DOHH2 (cell line): ENCODE results near the gene HNRNPM.

Experiments
- H3F3A ChIP-seq: fragments of 200-600 bp; sonication (generic), shearing (Covaris generic); 2 replicates; pipeline ENCODE4 v1.6.0; 2016; ENCODE audit warnings: antibody characterized with exemption, mild to moderate bottlenecking; ENCODE audit not compliant: control insufficient read depth, insufficient read depth
- H3K27ac ChIP-seq: fragments of 200-600 bp; sonication (generic); 2 replicates; pipeline ENCODE4 v1.5.1; 2014; ENCODE audit warnings: low read depth, mild to moderate bottlenecking, low read length, moderate library complexity
- H3K27me3 ChIP-seq: fragments of 200-600 bp; sonication (generic); 2 replicates; pipeline ENCODE4 v1.6.1; 2014; ENCODE audit warnings: mild to moderate bottlenecking, low read length, mixed read lengths; ENCODE audit not compliant: control insufficient read depth
- H3K36me3 ChIP-seq: fragments of 200-600 bp; sonication (generic); 2 replicates; pipeline ENCODE4 v1.6.1; 2014; ENCODE audit warnings: mild to moderate bottlenecking, low read length, moderate library complexity, mixed read lengths; ENCODE audit not compliant: control insufficient read depth
- H3K4me1 ChIP-seq: fragments of 200-600 bp; sonication (generic); 2 replicates; pipeline ENCODE4 v1.6.1; 2014; ENCODE audit warnings: mild to moderate bottlenecking, low read length, mixed read lengths; ENCODE audit not compliant: control insufficient read depth
- H3K4me2 ChIP-seq: fragments of 200-600 bp; sonication (generic); 2 replicates; pipeline ENCODE4 v1.6.0; 2014; ENCODE audit warnings: mild to moderate bottlenecking, low read length, moderate library complexity
- H3K4me3 ChIP-seq: fragments of 200-600 bp; sonication (generic); 2 replicates; pipeline ENCODE4 v1.5.1; 2014; ENCODE audit warnings: mild to moderate bottlenecking, low read length, mixed read lengths
- H3K79me2 ChIP-seq: fragments of 200-600 bp; sonication (generic); 2 replicates; pipeline ENCODE4 v1.6.1; 2014; ENCODE audit warnings: mild to moderate bottlenecking, low read length, mixed read lengths; ENCODE audit not compliant: control insufficient read depth
- H3K9me2 ChIP-seq: fragments of 200-600 bp; sonication (generic); replicated peaks from 2 replicates; pipeline ENCODE4 v1.6.1; 2014; ENCODE audit warnings: mild to moderate bottlenecking, low read length, mixed read lengths; ENCODE audit not compliant: control insufficient read depth
- H3K9me3 ChIP-seq: fragments of 200-600 bp; sonication (generic); 2 replicates; pipeline ENCODE4 v1.6.1; 2014; ENCODE audit warnings: antibody characterized with exemption, low read length, mixed read lengths; ENCODE audit not compliant: control insufficient read depth, insufficient read depth
- H4K20me1 ChIP-seq: fragments of 200-600 bp; sonication (generic); 2 replicates; pipeline ENCODE4 v1.6.0; 2014; ENCODE audit warnings: low read depth, mild to moderate bottlenecking, antibody characterized with exemption, low read length, moderate library complexity; ENCODE audit not compliant: control insufficient read depth, insufficient read depth
- EZH2phosphoT487 ChIP-seq: fragments of 200-600 bp; sonication (generic); IDR thresholded peaks from 2 replicates; pipeline ENCODE4 v1.6.1; 2017; ENCODE audit warnings: borderline replicate concordance, mild to moderate bottlenecking, antibody characterized with exemption, low read length, moderate library complexity, mixed read lengths
- TF ChIP-seq, protein P1 (sequence below): fragments of 200-600 bp; sonication (generic); IDR thresholded peaks from one replicate; pipeline ENCODE4 v1.5.1; 2014; ENCODE audit warnings: antibody characterized with exemption, mild to moderate bottlenecking, low read depth, low read length; ENCODE audit not compliant: poor library complexity, severe bottlenecking

HNRNPM gene

DNA sequence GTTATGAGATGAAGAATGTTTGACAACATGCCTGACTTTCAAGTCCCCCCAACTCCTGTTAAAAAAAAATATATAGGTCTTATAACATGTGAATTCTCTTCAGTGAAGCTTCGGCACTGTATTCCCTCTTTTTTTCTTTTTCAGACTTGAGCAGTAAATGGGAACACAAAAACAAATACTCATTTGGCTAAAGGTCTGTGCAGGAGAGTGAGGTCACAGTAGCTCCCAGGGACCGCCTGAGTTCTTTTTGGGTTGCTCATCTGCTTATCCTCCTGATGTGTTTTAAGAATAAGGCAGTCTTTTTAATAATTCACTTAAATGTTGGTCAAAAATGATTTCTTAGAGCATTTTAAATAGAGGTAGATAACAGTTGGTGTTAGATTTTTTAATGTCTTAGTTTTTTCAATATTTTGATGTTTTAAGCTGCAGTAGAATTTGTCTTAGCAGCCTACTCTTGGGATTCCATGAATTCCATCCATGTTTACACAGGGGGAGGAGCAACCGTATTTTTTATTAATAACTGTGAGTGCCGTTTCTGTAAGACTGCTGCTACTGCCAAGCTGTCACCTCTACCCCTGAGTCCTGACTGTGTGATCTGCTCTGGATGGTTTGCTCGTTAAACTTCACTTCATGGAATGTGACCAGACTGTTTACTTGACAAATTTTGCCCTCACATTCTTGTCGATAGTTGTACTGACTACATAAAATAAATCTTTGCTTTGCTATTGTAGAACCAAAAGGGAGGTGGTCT lies 14.9 kb downstream of the HNRNPM start:
- peaks cover 39% of the 10 kb centered on the region; the same call in 1 of the 2 replicates for H4K20me1 ChIP-seq
- no peak overlapping the region for H3K4me3 ChIP-seq
- H3K4me1 ChIP-seq: peaks cover 12% of the 10 kb centered on the region
- no peaks in the 10 kb centered on the region for H3K27me3 ChIP-seq
- no peak overlapping the region for H3K27ac ChIP-seq
- H3K9me3 ChIP-seq: no peaks in the 10 kb centered on the region
- no peak overlapping the region for H3K4me2 ChIP-seq
- peaks cover 97% of the 10 kb centered on the region for H3K79me2 ChIP-seq
- H3K36me3 ChIP-seq: peaks cover 100% of the 10 kb centered on the region
- H3F3A ChIP-seq: no peaks in the 10 kb centered on the region
- TF ChIP-seq, protein P1, sequence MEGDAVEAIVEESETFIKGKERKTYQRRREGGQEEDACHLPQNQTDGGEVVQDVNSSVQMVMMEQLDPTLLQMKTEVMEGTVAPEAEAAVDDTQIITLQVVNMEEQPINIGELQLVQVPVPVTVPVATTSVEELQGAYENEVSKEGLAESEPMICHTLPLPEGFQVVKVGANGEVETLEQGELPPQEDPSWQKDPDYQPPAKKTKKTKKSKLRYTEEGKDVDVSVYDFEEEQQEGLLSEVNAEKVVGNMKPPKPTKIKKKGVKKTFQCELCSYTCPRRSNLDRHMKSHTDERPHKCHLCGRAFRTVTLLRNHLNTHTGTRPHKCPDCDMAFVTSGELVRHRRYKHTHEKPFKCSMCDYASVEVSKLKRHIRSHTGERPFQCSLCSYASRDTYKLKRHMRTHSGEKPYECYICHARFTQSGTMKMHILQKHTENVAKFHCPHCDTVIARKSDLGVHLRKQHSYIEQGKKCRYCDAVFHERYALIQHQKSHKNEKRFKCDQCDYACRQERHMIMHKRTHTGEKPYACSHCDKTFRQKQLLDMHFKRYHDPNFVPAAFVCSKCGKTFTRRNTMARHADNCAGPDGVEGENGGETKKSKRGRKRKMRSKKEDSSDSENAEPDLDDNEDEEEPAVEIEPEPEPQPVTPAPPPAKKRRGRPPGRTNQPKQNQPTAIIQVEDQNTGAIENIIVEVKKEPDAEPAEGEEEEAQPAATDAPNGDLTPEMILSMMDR: no peak
- no peak for TF ChIP-seq EZH2phosphoT487
- no peaks in the 10 kb centered on the region for H3K9me2 ChIP-seq

DNA sequence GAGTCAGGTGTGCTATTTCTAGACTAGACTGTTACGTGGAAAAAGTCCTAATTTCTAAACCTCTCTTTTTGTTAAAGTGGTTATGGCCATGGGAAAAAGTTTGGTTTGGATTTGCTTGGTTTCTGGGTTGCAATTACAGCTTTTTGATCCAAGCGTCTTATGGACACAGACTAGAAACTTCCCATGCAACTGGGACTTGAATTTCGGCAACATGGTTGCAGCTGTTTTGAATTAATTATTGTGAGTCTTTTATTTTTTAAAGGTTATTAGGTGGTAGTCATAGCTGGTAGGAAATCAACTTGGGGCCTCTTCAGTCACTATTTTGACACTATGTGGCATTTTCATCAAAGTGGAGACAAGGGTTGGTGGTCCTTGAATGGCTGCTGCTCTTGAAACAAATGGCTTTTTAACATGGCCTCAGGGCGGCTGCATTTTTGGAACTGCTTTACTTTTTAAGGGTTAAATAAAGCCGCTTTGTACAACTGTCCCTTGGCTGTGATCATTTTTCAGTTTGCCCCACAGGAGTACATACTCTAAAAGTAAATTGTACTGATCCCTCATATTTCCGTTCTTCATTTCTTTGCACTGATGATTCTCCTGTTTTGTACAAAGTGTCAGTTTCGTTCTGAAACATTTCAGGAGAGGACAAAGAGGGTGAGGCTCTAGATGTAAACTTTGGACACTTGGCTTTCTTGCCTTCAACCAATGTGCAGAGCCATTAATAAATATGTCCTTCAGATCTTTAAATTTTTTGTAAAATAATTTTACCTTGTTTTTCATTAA lies 15.9 kb downstream of the HNRNPM start:
- Histone ChIP-seq H3K79me2 (peaks cover 97% of the 10 kb centered on the region), H3F3A (0 out of 2 replicates have a peak, but pooled peaks cover 2% of the 10 kb centered on the region), H4K20me1 (peaks cover 42% of the 10 kb centered on the region), H3K4me1 (peaks cover 12% of the 10 kb centered on the region), H3K36me3 (peaks cover 100% of the 10 kb centered on the region), H3K9me3 (no peaks in the 10 kb centered on the region), H3K27me3 (no peaks in the 10 kb centered on the region), H3K4me2 (no peak overlapping the region), H3K9me2 (no peaks in the 10 kb centered on the region), H3K27ac (no peak overlapping the region), H3K4me3 (no peak overlapping the region)
- TF ChIP-seq, protein P1: no peak
- TF ChIP-seq EZH2phosphoT487: no peak

- Histone ChIP-seq H3K79me2 (peaks cover 97% of the 10 kb centered on the region), H3K4me2 (no peak overlapping the region), H4K20me1 (peaks cover 37% of the 10 kb centered on the region), H3F3A (0 out of 2 replicates have a peak, but pooled peaks cover 2% of the 10 kb centered on the region), H3K27me3 (no peaks in the 10 kb centered on the region), H3K9me3 (no peaks in the 10 kb centered on the region), H3K27ac (no peak overlapping the region), H3K36me3 (peaks cover 100% of the 10 kb centered on the region), H3K9me2 (no peaks in the 10 kb centered on the region), H3K4me3 (no peak overlapping the region), H3K4me1 (peaks cover 12% of the 10 kb centered on the region)
- no peak for TF ChIP-seq EZH2phosphoT487
- TF ChIP-seq, protein P1: no peak
These were observed 16.6 kb downstream of the HNRNPM start for GRCh38 chr19:8461376-8461775.
